ENCODE measurements around the gene GID8. TPM values are rescaled to one million over a fixed set of nuclear protein-coding genes. Genes with fewer than 3 reads are reported as not detected.

GID8 gene
- total and polyA plus RNA-seq, 7 experiments from 2014 or later: 19.6 to 48.0 (median 34.8) TPM

DNA sequence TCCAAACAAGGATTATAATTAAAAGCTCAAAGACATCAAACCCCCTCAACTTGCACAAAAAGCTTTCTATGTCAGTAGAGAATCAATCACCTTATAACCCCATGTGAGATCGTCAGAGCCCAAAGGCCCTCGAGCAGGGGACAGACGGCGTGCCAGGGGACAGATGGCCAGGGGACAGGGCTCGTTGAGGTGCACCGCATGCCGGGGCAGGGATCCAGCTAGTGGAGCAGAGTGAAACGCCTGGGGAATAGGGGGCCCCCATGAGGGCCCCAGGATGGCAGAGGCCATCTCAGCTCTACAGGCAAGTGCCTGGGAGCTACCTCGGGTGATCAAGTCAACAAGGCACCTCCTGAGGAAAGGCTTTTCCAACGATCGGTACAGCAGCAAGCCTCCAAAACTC lies 40.3 kb upstream of the GID8 start:
- Histone ChIP-seq H3K9me3 (ENCODE audit: control insufficient read depth in 2 of 3, low read length in 3 of 3) (no peaks in the 10 kb centered on the region), H3K27me3 (ENCODE audit: control insufficient read depth in 2 of 2, insufficient read depth in 2 of 2, low read length in 2 of 2) (no peaks in the 10 kb centered on the region), H3K27ac (ENCODE audit: low read depth, low read length) (no peak overlapping the region), H3K4me1 (ENCODE audit: control insufficient read depth in 2 of 2, insufficient read depth in 2 of 2, low read length in 2 of 2) (peaks cover 13 to 27% of the 10 kb centered on the region in 2 donors), H3K36me3 (ENCODE audit: control insufficient read depth in 2 of 3, insufficient read depth in 3 of 3, low read length in 3 of 3) (peaks cover 17 to 51% (median 24%) of the 10 kb centered on the region in 3 experiments), H3K4me3 (ENCODE audit: low read length) (no peak overlapping the region)
- ATAC-seq (no peak), DNase-seq (no peak)
- H3K36me3 Mint-ChIP-seq: peaks cover 0 to 34% (median 11%) of the 10 kb centered on the region in 5 donors
- ChIA-PET CTCF (interaction anchor here (1.0 to 7.9 kb wide), 3 partner anchors 18 to 113 kb away, joined by 3 to 102 read pairs (median 3); no protein-coding TSS in a partner anchor), POLR2A (interaction anchor here (0.9 to 1.4 kb wide), 3 partner anchors 10 to 57 kb away, joined by 3 to 5 read pairs (median 3); partner anchors contain the start of gene TCFL5)
- peak overlapping the region in 2 of 9 donors; percentile 28 to 69 for H3K27ac Mint-ChIP-seq
- no peaks in the 10 kb centered on the region for H3K27me3 Mint-ChIP-seq
- intact Hi-C loops (cut with micrococcal nuclease): no loop called here
- no peaks in the 10 kb centered on the region for H3K9me3 Mint-ChIP-seq
- H3K4me3 Mint-ChIP-seq: peak overlapping the region in 1 of 10 donors; percentile 5
- H3K4me1 Mint-ChIP-seq: peaks cover 23 to 52% (median 43%) of the 10 kb centered on the region in 7 donors

DNA sequence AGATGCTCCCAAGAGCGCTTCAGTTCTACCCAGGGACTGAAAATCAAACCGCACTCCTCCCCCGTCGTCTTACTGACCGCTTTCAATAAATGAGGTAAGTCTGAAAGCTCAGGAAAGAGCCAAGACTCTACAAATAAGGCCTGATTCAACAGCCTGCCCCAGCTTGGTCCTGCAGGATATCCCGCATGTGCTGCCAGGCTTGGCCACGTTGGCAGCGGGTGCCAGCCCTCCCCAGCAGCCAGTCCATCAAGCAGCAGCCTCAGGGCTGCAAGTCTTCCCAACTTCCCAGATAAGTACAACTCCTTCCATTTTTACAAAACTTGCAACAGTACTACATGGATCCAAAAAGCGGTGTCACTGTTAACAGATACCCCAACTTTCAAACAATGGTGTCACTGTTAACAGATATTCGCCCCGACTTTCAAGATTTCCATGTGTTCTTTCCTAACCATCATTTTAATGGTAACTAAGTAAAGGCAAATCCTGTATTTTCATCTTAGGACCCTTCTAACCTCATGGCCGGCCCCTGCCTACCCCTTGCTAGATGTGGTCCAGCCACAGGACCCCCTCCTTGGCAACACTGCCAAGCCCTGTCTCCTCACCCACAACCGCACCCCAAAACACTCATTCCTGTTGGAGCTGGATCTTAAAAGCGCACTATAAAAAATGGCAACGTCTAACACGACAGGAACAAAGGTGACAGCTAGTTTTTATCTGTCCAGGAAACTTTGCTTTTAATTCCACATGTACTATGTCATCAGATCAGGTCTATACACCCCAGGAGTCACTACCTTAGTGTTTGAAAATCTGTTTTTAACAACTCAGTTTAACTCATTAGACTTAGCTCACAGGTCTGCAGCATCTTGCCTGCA lies 39.6 kb upstream of the GID8 start:
- peak overlapping the region in 5 of 10 donors; percentile 15 to 83 (median 57) for H3K4me3 Mint-ChIP-seq
- peak overlapping the region in 7 of 9 donors; percentile 2 to 68 (median 38) for H3K27ac Mint-ChIP-seq
- intact Hi-C loops (cut with micrococcal nuclease): no loop called here
- H3K36me3 Mint-ChIP-seq: peaks cover 0 to 31% (median 10%) of the 10 kb centered on the region in 5 donors
- Histone ChIP-seq H3K9me3 (ENCODE audit: control insufficient read depth in 2 of 3, low read length in 3 of 3) (no peaks in the 10 kb centered on the region), H3K4me3 (ENCODE audit: low read length) (no peak overlapping the region), H3K27me3 (ENCODE audit: control insufficient read depth in 2 of 2, insufficient read depth in 2 of 2, low read length in 2 of 2) (no peaks in the 10 kb centered on the region), H3K36me3 (ENCODE audit: control insufficient read depth in 2 of 3, insufficient read depth in 3 of 3, low read length in 3 of 3) (peaks cover 17 to 54% (median 22%) of the 10 kb centered on the region in 3 experiments), H3K4me1 (ENCODE audit: control insufficient read depth in 2 of 2, insufficient read depth in 2 of 2, low read length in 2 of 2) (peaks cover 13 to 26% of the 10 kb centered on the region in 2 donors), H3K27ac (ENCODE audit: low read depth, low read length) (no peak overlapping the region)
- POLR2A ChIA-PET: interaction anchor here (0.9 to 1.8 kb wide), 4 partner anchors 9 to 56 kb away, joined by 3 to 8 read pairs (median 4); partner anchors contain the start of gene TCFL5
- DNase-seq (no peak), ATAC-seq (no peak)
- H3K4me1 Mint-ChIP-seq: peaks cover 23 to 45% (median 36%) of the 10 kb centered on the region in 7 donors
- CTCF ChIA-PET: interaction anchor here (1.0 to 7.9 kb wide), 4 partner anchors 9 to 113 kb away, joined by 3 to 102 read pairs (median 6); no protein-coding TSS in a partner anchor
- no peaks in the 10 kb centered on the region for H3K27me3 Mint-ChIP-seq
- no peaks in the 10 kb centered on the region for H3K9me3 Mint-ChIP-seq

DNA sequence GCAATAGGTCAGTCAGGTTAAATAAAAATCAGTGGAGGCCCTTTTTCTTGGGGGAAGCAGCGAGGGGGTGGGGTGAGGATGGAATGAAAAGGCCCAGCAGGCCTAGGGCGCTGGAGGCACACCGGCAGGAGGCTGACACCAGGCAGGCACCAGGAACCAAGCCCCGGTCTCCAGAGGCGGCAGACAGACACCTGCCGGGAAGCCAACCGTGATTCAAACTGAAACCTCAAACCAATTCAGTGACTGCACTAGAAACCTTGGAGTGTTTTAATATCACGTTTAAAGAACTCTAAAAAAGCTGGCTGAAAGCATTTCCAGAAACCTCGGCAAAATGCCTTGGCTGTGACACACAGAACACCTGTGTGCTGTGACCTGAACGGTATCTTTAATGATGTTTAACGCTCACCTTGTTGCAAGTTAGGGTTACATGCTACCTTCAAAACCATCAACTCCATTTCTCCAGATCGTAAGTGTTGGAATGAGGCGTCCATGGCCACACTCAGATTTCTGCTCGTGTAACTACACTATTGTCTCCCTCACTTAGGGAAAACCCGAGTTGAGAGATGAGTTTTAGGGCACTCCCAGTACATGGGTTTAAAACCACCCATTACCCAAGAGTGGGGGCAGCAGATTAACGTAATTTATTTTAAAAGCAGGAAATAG lies 38.8 kb upstream of the GID8 start:
- Histone ChIP-seq H3K36me3 (ENCODE audit: control insufficient read depth in 2 of 3, insufficient read depth in 3 of 3, low read length in 3 of 3) (peaks cover 10 to 54% (median 15%) of the 10 kb centered on the region in 3 experiments), H3K27ac (ENCODE audit: low read depth, low read length) (no peak overlapping the region), H3K4me3 (ENCODE audit: low read length) (no peak overlapping the region), H3K27me3 (ENCODE audit: control insufficient read depth in 2 of 2, insufficient read depth in 2 of 2, low read length in 2 of 2) (no peaks in the 10 kb centered on the region), H3K4me1 (ENCODE audit: control insufficient read depth in 2 of 2, insufficient read depth in 2 of 2, low read length in 2 of 2) (peaks cover 13 to 22% of the 10 kb centered on the region in 2 donors), H3K9me3 (ENCODE audit: control insufficient read depth in 2 of 3, low read length in 3 of 3) (no peaks in the 10 kb centered on the region)
- H3K27ac Mint-ChIP-seq: peak overlapping the region in 7 of 9 donors; percentile 21 to 71 (median 38)
- ATAC-seq (no peak), DNase-seq (no peak)
- peaks cover 23 to 42% (median 34%) of the 10 kb centered on the region in 7 donors for H3K4me1 Mint-ChIP-seq
- ChIA-PET CTCF (interaction anchor here (0.6 to 7.9 kb wide), 9 partner anchors 8 to 73 kb away, joined by 3 to 102 read pairs (median 6); partner anchors contain the start of gene DIDO1), POLR2A (interaction anchor here (1.3 to 3.3 kb wide), 6 partner anchors 9 to 55 kb away, joined by 4 to 20 read pairs (median 6); partner anchors contain the start of gene DIDO1)
- H3K36me3 Mint-ChIP-seq: peaks cover 0 to 28% (median 11%) of the 10 kb centered on the region in 5 donors
- H3K4me3 Mint-ChIP-seq: peak overlapping the region in 9 of 10 donors; percentile 10 to 83 (median 57)
- no peaks in the 10 kb centered on the region for H3K27me3 Mint-ChIP-seq
- intact Hi-C loops (cut with micrococcal nuclease): no loop called here
- no peaks in the 10 kb centered on the region for H3K9me3 Mint-ChIP-seq

DNA sequence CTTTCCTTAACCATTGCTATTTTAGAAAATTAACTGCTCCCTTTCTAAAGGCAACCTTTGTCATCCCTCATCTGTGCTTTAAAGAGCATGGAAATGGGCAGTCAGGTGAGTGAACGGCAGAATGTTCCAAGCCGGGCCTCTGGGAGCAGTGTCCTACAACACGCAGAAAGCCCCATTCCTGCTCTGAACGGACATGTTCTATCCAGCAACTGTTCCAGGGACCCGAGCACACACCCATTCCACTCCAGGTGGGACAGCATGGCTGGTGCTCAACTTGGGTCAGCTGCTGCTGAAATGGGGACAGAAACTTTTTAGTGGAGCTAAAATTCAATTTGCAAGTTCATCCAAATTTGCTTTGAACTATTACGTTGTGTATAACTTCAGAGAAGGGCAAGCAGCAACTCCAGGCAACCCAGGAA lies 38.3 kb upstream of the GID8 start:
- Mint-ChIP-seq H3K4me3 (peak overlapping the region in 8 of 10 donors; percentile 20 to 81 (median 69)), H3K27ac (peak overlapping the region in 8 of 9 donors; percentile 8 to 95 (median 86)), H3K9me3 (no peaks in the 10 kb centered on the region), H3K27me3 (no peaks in the 10 kb centered on the region), H3K4me1 (peaks cover 23 to 42% (median 34%) of the 10 kb centered on the region in 7 donors), H3K36me3 (peaks cover 0 to 27% (median 11%) of the 10 kb centered on the region in 5 donors)
- H3K36me3 ChIP-seq (ENCODE audit: control insufficient read depth in 2 of 3, insufficient read depth in 3 of 3, low read length in 3 of 3): peaks cover 5 to 54% (median 10%) of the 10 kb centered on the region in 3 experiments
- ATAC-seq (no peak), DNase-seq (no peak)
- peak overlapping the region; percentile 60 for H3K27ac ChIP-seq (ENCODE audit: low read depth, low read length)
- POLR2A ChIA-PET: interaction anchor here (1.3 to 3.3 kb wide), 5 partner anchors 10 to 55 kb away, joined by 4 to 20 read pairs (median 8); partner anchors contain the start of gene DIDO1
- H3K4me3 ChIP-seq (ENCODE audit: low read length): no peak overlapping the region
- CTCF ChIA-PET: interaction anchor here (0.6 to 7.9 kb wide), 11 partner anchors 8 to 73 kb away, joined by 3 to 102 read pairs (median 5); partner anchors contain the start of gene DIDO1
- intact Hi-C loops (cut with micrococcal nuclease): loop anchor here (1.0 to 5.0 kb wide), 9 partner anchors 20 to 110 kb away; partner anchors contain the start of genes DIDO1 (in 1 of the 2), GID8 (in 1 of the 2) and TCFL5 (in 1 of the 2)
- peaks cover 13 to 22% of the 10 kb centered on the region in 2 donors for H3K4me1 ChIP-seq (ENCODE audit: control insufficient read depth in 2 of 2, insufficient read depth in 2 of 2, low read length in 2 of 2)
- H3K27me3 ChIP-seq (ENCODE audit: control insufficient read depth in 2 of 2, insufficient read depth in 2 of 2, low read length in 2 of 2): no peaks in the 10 kb centered on the region
- no peaks in the 10 kb centered on the region for H3K9me3 ChIP-seq (ENCODE audit: control insufficient read depth in 2 of 3, low read length in 3 of 3)

DNA sequence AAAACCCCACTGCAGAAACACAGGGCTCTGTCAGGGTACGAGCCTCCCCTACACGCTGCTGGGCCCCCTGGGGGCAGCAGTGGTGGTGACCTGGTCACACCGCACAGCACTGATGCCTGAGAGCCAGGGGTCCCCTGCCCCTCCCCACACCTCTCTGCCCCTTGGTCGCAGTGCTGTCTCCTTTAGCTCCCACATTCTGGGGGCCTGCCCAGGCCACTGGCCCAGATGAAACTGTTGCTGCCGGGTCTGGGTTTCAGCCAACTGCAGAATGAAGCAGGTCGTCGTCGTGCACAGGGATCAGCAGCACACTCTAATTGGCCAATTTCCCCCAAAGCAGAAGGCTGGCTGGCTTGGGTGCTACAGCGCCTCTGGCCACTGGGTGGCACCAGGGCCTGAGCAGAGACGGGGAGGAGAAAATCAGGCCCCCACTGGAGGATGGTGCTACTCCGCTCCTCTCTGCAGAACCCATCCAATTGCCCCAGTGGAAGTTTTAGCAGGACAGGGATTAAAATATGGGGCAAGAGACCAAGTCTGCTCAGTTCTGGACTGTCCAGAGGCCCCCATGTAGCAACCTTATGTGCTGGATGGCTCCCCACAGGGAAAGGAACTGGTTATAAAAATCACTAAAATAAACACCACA lies 37.8 kb upstream of the GID8 start:
- peak; percentile 97 for ATAC-seq
- peak overlapping the region; percentile 60 for H3K27ac ChIP-seq (ENCODE audit: low read depth, low read length)
- peaks cover 23 to 42% (median 34%) of the 10 kb centered on the region in 7 donors for H3K4me1 Mint-ChIP-seq
- peak overlapping the region; percentile 54 to 81 (median 69) for H3K4me3 Mint-ChIP-seq
- ChIA-PET CTCF (interaction anchor here (0.6 to 7.9 kb wide), 14 partner anchors 7 to 73 kb away, joined by 3 to 102 read pairs (median 6); partner anchors contain the start of gene DIDO1), POLR2A (interaction anchor here (1.1 to 3.3 kb wide), 8 partner anchors 11 to 109 kb away, joined by 3 to 20 read pairs (median 8); partner anchors contain the start of gene DIDO1)
- DNase-seq: peak; percentile 60 to 82 (median 78)
- H3K36me3 Mint-ChIP-seq: peaks cover 0 to 28% (median 14%) of the 10 kb centered on the region in 5 donors
- H3K4me1 ChIP-seq (ENCODE audit: control insufficient read depth in 2 of 2, insufficient read depth in 2 of 2, low read length in 2 of 2): peaks cover 13 to 22% of the 10 kb centered on the region in 2 donors
- no peaks in the 10 kb centered on the region for H3K27me3 ChIP-seq (ENCODE audit: control insufficient read depth in 2 of 2, insufficient read depth in 2 of 2, low read length in 2 of 2)
- no peak overlapping the region for H3K4me3 ChIP-seq (ENCODE audit: low read length)
- no peaks in the 10 kb centered on the region for H3K9me3 ChIP-seq (ENCODE audit: control insufficient read depth in 2 of 3, low read length in 3 of 3)
- no peaks in the 10 kb centered on the region for H3K9me3 Mint-ChIP-seq
- H3K27ac Mint-ChIP-seq: peak overlapping the region; percentile 75 to 95 (median 90)
- peaks cover 7 to 54% (median 9%) of the 10 kb centered on the region in 3 experiments for H3K36me3 ChIP-seq (ENCODE audit: control insufficient read depth in 2 of 3, insufficient read depth in 3 of 3, low read length in 3 of 3)
- intact Hi-C loops (cut with micrococcal nuclease): loop anchor here (1.0 to 5.0 kb wide), 9 partner anchors 19 to 109 kb away; partner anchors contain the start of genes DIDO1 (in 1 of the 2), GID8 (in 1 of the 2) and TCFL5 (in 1 of the 2)
- no peaks in the 10 kb centered on the region for H3K27me3 Mint-ChIP-seq
